GM06990 (cell line): ENCODE data around the gene STAB1.

Source experiments
- DNase-seq: peaks from one replicate; pipeline ENCODE4 v3.0.0-alpha.2; 2011; ENCODE audit not compliant: insufficient read length; ENCODE audit errors: extremely low read depth
- H3K27me3 ChIP-seq: replicated peaks from 2 replicates; pipeline ENCODE4 v1.6.0; 2011; ENCODE audit warnings: low read length; ENCODE audit not compliant: control insufficient read depth, insufficient read depth
- H3K36me3 ChIP-seq: 2 replicates; pipeline ENCODE4 v1.5.1; 2011; ENCODE audit warnings: low read length; ENCODE audit not compliant: control insufficient read depth, insufficient read depth
- H3K4me3 ChIP-seq: replicated peaks from 2 replicates; pipeline ENCODE4 v1.5.1; 2011; ENCODE audit warnings: low read depth, mild to moderate bottlenecking, control low read depth, low read length
- TF ChIP-seq, protein P1 (sequence below): IDR thresholded peaks from 2 replicates; pipeline ENCODE4 v1.5.1; 2011; ENCODE audit warnings: low read length, control low read depth, mild to moderate bottlenecking, inconsistent platforms; ENCODE audit not compliant: insufficient read depth, poor library complexity, severe bottlenecking

STAB1 gene

DNA sequence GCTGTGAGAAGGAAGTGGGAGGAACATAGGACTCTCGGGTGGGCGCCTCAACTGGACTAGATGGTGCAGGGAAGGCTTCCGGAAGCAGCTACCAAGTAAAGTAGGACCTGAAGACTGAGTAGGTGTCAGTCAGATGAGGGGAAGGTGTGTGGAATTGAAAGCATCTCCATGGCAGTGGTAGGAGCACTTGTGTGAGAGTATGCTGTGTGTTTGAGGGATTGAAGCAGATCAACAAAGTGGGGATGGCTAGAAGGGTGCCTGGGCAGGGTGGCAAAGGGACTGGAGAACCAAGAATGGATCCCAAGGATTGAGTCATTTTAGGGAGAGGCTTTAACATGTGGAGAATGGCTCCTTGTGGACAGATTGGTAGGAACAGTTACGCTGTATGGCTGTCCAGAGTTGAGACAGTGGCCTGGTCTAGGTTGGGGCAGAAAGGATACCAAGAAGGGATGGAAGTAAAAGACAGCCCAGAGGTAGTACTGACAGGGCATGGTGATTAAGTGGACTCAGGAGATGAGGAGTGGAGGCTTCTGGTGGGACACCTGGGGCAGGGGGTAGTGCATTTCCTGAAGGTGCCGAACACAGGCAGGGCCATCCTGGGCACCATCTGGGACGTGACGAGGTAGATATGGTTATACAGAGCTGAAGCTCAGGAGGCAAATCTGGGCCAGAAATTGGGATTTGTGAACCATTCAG lies 42.7 kb downstream of the STAB1 start:
- H3K36me3 ChIP-seq, result peaks cover 5% of the 10 kb centered on the region
- no peaks in the 10 kb centered on the region for H3K27me3 ChIP-seq
- TF ChIP-seq, protein P1, sequence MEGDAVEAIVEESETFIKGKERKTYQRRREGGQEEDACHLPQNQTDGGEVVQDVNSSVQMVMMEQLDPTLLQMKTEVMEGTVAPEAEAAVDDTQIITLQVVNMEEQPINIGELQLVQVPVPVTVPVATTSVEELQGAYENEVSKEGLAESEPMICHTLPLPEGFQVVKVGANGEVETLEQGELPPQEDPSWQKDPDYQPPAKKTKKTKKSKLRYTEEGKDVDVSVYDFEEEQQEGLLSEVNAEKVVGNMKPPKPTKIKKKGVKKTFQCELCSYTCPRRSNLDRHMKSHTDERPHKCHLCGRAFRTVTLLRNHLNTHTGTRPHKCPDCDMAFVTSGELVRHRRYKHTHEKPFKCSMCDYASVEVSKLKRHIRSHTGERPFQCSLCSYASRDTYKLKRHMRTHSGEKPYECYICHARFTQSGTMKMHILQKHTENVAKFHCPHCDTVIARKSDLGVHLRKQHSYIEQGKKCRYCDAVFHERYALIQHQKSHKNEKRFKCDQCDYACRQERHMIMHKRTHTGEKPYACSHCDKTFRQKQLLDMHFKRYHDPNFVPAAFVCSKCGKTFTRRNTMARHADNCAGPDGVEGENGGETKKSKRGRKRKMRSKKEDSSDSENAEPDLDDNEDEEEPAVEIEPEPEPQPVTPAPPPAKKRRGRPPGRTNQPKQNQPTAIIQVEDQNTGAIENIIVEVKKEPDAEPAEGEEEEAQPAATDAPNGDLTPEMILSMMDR, result no peak
- DNase-seq, result no peak
- peak overlapping the region; percentile 99 for H3K4me3 ChIP-seq

DNA sequence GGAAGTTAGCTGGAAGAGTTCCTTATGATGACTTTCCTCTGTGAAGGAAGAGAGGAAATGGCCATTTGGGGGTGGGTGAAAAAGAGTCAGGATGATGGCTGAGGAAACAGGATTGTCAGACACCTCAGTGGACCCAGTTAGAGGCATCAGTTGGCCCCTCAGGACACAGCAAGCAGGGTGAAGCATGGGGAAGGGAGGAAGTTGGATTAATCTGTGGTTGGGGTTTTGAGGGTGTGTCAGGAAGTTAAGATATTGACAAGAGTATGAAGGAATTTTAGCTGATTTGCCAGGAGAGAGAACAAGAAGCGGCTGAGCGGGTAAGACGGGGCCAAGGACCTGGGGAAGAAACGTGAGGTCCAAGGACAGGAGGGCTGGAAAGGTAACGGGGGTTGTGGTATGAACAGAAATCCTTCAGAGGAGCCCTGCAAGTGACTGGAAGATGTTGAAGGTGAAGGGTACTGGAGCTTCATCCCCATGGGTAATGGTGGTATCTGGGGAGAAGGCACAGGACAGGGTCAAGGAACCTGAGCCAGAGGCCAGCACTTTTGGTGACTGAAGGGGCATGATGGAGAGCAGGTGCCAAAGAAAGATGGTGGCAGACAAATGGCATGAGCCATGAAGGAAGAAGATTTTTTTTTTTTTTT lies 44.0 kb downstream of the STAB1 start:
- Histone ChIP-seq H3K27me3 (no peaks in the 10 kb centered on the region), H3K36me3 (peaks cover 5% of the 10 kb centered on the region), H3K4me3 (no peak overlapping the region)
- DNase-seq, result no peak
- TF ChIP-seq, protein P1, result no peak

DNA sequence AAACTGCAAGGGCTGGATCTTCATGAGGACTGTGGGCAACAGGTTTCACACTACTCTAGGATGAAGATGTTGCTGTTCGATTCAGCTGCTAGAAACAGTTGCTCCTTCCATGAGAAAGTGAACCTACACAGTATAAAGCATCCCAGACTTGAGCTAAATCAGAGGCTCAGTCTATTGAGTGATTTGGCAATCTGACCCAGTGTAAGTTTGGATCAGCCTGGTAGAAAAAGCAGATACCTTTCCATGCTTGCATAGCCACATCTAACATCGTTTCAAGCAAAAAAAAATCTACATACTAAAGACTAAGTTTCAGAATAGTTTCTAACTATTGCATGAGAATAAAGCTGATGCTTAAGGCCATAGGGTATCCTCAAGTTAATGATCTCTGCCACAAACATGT lies 45.9 kb downstream of the STAB1 start:
- peaks cover 5% of the 10 kb centered on the region for H3K36me3 ChIP-seq
- no peak for DNase-seq
- TF ChIP-seq, protein P1, result no peak
- no peaks in the 10 kb centered on the region for H3K27me3 ChIP-seq
- no peak overlapping the region for H3K4me3 ChIP-seq

DNA sequence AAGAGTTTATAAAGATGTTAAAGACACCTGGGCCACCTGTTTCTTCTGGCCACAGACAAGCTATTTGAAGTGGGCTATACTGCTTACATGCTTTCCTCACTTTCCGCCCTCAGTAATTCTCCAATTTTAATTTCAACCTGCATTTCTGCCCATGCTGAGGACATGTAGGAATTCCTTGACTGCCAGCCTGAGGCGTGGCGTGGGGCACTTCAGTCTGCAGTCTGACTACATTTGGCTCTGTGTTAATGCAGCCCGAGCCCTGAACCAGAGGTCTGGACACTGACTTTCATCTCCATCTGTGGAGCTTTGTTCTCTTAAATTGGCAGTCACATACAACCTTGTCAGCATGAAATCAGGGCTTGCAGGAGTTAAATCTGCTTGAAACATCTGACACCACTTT lies 49.8 kb downstream of the STAB1 start:
- no peak for DNase-seq
- TF ChIP-seq, protein P1, result no peak
- H3K36me3 ChIP-seq, result peaks cover 7% of the 10 kb centered on the region
- H3K27me3 ChIP-seq, result no peaks in the 10 kb centered on the region
- no peak overlapping the region for H3K4me3 ChIP-seq

DNA sequence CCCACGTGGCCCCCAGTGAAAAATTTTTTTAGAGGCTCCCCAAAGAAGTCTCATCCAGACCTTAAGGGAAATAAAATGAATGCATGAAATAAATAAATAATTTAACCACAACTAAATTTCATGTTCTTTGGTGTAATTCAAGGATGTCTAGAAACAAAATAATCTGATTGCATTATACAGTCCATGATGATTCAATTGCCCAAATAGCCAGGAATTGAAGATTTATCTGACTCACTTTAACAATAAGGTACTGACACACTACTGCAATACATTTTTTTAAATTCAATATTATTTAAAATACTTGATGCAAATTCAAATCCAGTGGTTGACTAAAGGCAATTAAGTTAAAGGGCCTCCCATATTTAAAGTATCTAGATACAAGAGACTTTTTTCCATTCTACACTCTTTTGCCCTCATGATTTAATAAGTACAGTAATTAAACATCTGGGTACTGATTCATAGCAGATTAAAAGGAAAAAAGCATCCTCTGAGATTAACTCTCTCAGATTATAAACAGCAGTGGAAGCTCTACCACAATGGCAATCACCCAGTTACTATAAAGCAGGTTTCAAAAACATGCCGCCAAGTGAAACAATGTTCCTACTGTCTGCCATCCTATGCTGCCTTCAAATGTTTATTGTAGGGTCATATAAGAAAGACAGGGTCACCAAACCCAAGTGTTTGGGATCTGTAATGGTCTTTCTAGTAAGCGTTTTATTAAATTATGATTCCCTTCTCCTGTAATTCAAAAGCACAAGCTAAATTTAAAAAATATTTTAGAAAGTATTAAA lies 51.2 kb downstream of the STAB1 start:
- Histone ChIP-seq H3K4me3 (no peak overlapping the region), H3K27me3 (no peaks in the 10 kb centered on the region), H3K36me3 (peaks cover 8% of the 10 kb centered on the region)
- TF ChIP-seq, protein P1, result no peak
- DNase-seq, result no peak
